GM12864 (cell line): ENCODE measurements around the gene TAF1.
A peak's percentile ranks its signal among the peaks of the same experiment; 100 is the strongest.
"Not testable (repeated sequence)": the region's sequence is repeated elsewhere in the genome, so short reads cannot be mapped to it uniquely, and the experiment has no call there.

Experiments used
- DNase-seq: peaks from one replicate; pipeline ENCODE4 v3.0.0-alpha.2; 2011; ENCODE audit warnings: low read depth
- H3K4me3 ChIP-seq: 2 replicates; pipeline ENCODE4 v1.5.1; 2011; ENCODE audit warnings: mild to moderate bottlenecking, low read depth, low read length, control low read depth
- TF ChIP-seq, protein P1 (sequence below): IDR thresholded peaks from 2 replicates; pipeline ENCODE4 v1.5.1; 2011; ENCODE audit warnings: low read depth, mild to moderate bottlenecking, moderate library complexity, low read length, control low read depth, inconsistent platforms; ENCODE audit errors: missing control alignments

The TAF1 gene

DNA sequence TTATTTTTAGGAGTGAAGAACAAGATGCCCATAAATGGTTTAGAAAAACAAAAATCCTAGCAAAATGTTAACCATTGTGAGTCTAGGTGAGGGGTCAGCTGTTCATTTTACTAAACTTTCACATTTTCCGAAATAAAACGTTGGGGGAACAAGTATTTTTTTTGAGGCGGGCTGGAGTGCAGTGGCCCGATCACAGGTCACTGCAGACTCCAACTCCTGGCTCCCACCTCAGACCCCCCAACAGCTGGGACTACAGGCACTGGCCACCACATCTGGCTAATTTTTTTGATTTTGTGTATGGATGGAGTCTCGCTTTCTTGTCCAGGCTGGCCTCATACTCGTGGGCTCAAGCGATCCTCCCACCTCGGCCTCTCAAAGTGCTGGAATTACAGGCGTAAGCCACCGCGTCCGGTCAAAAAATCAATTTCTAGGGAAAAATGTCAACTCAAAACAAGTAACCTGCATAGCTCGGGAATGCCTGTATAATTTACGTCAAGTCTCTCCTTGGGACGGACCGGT is 742 bp upstream of the TAF1 start:
- DNase-seq, result no peak
- H3K4me3 ChIP-seq, result peak overlapping the region; percentile 82
- TF ChIP-seq, protein P1, sequence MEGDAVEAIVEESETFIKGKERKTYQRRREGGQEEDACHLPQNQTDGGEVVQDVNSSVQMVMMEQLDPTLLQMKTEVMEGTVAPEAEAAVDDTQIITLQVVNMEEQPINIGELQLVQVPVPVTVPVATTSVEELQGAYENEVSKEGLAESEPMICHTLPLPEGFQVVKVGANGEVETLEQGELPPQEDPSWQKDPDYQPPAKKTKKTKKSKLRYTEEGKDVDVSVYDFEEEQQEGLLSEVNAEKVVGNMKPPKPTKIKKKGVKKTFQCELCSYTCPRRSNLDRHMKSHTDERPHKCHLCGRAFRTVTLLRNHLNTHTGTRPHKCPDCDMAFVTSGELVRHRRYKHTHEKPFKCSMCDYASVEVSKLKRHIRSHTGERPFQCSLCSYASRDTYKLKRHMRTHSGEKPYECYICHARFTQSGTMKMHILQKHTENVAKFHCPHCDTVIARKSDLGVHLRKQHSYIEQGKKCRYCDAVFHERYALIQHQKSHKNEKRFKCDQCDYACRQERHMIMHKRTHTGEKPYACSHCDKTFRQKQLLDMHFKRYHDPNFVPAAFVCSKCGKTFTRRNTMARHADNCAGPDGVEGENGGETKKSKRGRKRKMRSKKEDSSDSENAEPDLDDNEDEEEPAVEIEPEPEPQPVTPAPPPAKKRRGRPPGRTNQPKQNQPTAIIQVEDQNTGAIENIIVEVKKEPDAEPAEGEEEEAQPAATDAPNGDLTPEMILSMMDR, result no peak

DNA sequence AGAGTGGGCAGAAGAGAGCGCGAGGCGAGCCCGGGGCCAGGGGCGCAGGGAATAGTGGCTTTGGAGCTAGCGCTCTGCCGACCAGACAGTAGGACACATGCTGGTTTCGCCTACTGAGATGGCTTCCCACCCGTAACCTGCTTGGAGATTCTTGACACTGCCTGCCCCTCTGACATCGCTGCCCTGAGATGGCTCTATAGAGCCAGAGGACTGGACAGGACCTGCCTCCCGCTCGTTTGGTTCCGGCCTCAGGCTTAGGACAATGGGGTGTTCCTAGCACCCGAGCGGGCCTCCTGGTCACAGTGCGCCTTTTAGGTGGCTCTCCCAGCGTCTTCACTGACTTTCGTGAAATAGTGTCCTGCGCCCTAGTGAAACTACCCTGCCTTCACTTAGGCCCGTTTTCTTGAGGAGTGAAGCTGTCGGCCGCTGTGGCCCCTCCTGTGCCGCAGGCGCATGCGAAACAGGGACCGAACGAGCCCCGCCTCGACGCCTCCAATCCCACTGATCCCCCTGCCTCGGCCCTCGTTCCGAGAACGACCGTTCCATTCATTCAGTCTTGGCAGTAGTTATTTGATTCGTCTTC is 608 bp downstream of the TAF1 start:
- TF ChIP-seq, protein P1, result no peak
- H3K4me3 ChIP-seq, result peak overlapping the region; percentile 80
- no peak for DNase-seq

DNA sequence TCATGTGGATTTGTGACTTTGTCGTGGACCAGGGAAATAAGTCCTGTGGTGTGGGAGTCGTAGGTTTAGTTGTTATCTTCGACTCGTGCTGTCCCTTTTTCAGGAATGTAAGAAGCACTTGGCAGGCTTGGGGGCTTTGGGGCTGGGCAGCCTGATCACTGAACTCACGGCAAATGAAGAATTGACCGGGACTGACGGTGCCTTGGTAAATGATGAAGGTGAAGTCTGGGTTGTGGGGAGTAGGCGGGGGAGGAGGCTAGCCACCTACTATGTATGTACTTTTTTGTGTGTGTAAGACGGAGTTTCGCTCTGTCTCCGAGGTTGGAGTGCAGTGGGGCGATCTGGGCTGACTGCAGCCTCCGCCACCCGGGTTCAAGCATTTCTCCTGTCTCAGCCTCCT is 1.2 kb downstream of the TAF1 start:
- H3K4me3 ChIP-seq, result peak overlapping the region; percentile 80
- DNase-seq, result no peak
- TF ChIP-seq, protein P1, result no peak

DNA sequence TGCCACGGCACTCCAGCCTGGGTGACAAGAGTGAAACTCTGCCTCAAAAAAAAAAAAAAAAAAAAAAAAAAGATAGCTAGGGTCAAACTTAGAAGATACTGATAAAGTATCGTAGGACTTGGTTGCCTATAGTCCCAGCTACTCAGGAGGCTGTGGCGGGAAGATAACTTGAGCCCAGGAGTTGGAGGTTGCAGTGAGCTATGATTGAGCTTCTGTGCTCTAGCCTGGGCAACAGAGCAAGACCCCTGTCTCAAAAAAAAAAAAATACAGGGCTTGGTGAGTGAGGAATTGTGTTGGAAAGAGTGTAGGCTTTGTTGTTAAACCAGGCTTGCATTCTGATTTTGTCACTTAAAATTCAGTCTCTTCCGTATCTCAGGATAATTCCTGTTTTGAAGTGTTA is 6.2 kb downstream of the TAF1 start:
- H3K4me3 ChIP-seq, result no peak overlapping the region
- TF ChIP-seq, protein P1, result no peak
- no peak for DNase-seq

DNA sequence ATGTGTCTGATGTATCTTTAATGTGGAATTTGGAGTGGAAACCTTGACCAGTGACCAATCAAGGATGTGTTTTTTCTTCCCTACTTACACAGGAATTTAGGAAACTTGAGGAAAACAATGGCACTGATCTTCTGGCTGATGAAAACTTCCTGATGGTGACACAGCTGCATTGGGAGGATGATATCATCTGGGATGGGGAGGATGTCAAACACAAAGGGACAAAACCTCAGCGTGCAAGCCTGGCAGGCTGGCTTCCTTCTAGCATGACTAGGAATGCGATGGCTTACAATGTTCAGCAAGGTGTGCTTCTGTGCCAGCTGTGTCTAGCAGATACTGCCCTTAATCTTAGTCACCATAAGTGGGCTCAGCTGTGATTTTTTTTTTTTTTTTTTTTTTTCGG is 12.6 kb downstream of the TAF1 start:
- no peak overlapping the region for H3K4me3 ChIP-seq
- DNase-seq, result no peak
- TF ChIP-seq, protein P1, result no peak

DNA sequence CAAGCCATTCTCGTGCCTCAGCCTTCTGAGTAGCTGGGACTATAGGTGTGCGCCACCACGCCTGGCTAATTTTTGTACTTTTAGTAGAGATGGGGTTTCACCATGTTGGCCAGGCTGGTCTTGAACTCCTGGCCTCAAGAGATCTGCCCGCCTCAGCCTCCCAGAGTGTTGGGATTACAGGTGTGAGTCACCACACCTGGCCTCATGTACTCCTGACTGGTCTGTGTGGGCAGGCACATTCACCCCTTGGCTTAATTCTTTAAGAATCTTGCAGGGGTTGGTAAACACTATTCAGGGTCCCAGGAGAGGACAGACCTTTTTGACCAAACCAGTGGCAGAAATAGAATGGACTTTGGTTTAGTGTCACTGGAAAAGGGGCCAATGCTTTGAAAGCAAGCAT is 25.6 kb downstream of the TAF1 start:
- DNase-seq, H3K4me3 ChIP-seq: not testable (repeated sequence)

DNA sequence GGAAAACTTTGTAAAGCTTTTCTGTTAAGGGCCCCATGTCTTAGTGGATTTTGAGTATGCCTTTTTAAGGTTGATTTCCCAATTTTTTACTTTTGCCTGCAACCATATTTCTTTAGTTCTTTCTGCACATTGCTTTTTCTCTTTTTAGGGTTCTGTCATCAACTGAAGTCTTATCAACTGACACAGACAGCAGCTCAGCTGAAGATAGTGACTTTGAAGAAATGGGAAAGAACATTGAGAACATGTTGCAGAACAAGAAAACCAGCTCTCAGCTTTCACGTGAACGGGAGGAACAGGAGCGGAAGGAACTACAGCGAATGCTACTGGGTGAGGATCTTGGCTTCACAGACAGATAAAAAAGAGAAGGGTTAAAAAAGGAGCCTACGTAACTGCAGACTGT is 27.8 kb downstream of the TAF1 start:
- TF ChIP-seq, protein P1, result no peak
- DNase-seq, result no peak
- no peak overlapping the region for H3K4me3 ChIP-seq

DNA sequence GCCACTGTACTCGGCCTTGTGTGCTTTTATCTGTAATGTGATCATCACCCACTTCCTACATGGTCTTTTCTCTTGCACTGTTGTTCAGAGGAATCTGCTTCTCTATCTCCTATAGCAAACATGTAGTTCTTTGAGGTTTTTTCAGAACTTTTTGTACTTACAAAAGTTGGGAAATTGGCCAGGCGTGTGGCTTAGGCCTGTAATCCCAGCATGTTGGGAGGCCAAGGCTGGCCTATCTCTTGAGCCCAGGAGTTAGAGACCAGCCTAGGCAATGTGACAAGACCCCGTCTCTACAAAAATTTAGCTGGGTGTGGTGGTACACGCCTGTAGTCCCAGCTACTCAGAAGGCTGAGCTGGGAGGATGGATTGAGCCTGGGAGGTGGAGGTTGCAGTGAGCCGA is 30.4 kb downstream of the TAF1 start:
- H3K4me3 ChIP-seq, result no peak overlapping the region
- TF ChIP-seq, protein P1, result no peak
- no peak for DNase-seq
